HG02588 (cell line): ENCODE results near the gene CAPNS2.

ENCODE experiments used
- ATAC-seq: cut with Tn5 transposase; IDR thresholded peaks from one replicate; pipeline ENCODE4 v1.9.1; 2021; ENCODE audit warnings: mild to moderate bottlenecking, moderate library complexity; ENCODE audit not compliant: unreplicated experiment

CAPNS2 gene

DNA sequence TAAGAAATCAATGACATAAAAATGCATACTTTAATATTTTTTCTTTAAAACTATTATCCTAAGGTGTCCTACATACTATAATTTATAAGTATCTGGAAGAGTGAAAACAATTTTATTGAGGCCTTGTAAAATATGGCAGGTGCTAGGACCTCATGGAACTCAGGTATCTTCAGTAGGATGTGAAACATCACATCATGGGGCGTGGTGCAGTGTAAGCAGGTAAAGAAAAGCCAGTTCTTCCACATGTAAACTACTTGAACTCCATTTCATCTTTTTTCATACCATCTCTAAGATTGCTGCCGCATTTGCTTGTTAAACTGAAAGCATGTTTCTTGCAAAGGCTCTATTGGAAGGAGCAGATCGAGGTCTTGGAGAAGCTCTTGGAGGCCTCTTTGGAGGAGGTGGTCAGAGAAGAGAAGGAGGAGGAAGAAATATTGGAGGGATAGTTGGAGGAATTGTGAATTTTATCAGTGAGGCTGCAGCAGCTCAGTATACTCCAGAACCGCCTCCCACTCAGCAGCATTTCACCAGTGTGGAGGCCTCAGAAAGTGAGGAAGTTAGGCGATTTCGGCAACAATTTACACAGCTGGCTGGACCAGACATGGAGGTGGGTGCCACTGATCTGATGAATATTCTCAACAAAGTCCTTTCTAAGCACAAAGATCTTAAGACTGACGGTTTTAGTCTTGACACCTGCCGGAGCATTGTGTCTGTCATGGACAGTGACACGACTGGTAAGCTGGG is at the start of gene CAPNS2:
TSS of gene CAPNS2 (plus strand) at position 253 of the 744 bp plus-strand sequence. CDS start at position 326, 73 bp downstream.
- no peak for ATAC-seq

DNA sequence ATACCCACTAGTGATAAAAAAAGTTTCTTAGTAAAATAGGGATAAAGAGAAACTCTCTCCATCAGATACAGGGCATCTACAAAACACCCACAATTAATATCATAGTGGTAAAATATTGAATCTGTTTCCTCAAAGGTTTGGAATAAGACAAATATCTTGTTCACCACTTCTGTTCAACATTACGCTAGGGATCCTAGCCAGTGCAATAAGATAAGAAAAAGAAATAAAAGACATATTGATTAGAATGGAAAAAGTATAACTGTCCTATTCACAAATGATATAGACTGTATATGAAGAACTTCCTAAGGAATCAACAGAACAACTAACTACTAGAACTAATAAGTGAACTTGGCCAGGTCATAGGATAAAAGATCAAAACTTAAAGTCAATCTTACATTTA is 44.7 kb upstream of the CAPNS2 start:
- no peak for ATAC-seq

DNA sequence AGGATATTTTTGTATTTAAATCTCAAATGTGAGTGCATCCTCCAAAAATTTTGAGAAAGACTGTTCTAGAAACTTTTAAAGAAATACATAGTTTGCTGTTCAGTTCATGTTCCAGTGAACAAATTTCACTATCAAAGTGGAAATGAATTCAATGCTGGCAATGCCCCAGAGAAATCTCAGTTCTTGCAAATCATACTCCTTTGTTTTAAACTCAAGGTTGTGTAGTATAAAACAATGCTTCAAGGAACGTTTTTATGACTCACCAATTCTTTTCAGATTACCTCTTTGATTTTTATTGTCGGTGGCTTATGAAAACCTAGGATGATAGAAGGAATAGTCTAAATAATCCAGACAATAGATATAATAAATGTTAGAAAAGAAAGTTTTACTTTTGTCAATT is 40.0 kb upstream of the CAPNS2 start:
- ATAC-seq = no peak

DNA sequence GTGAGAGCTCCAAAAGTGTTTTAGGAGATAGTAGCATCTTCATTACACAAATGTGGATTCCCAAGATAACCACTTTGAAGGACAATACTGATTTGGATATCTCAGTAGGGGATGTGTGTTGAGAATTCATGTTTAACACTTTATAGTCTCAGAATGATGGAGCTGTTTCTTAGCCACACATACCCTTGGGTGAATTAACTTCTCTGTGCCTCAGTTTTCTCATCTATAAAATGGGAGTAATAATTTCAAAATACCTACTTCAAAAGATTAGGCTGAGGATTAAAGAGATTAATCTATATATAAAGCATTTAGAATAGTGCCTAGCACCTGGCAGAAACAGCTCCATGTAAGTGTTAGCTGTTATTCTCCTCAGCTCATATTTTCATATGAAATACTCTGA is 38.6 kb upstream of the CAPNS2 start:
- no peak for ATAC-seq

DNA sequence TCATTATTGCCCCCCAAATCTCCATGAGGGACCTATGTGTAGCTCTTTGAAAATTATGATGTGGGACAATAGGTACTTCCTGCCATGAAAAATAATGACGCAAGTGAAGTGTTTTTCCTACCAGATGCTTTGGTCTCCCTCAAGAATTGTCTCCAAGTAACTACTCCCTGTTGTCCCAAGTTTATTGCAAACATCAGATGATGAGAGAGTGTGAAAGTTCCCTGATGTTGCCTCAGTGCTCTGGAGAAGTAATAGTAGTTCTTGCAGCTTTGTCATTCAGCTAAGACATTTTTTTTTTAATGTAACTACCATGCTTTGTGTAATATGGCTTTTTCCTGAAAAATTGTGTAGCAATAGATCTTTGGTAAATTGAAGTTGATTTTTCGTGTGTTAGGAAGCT is 37.5 kb upstream of the CAPNS2 start:
- no peak for ATAC-seq

DNA sequence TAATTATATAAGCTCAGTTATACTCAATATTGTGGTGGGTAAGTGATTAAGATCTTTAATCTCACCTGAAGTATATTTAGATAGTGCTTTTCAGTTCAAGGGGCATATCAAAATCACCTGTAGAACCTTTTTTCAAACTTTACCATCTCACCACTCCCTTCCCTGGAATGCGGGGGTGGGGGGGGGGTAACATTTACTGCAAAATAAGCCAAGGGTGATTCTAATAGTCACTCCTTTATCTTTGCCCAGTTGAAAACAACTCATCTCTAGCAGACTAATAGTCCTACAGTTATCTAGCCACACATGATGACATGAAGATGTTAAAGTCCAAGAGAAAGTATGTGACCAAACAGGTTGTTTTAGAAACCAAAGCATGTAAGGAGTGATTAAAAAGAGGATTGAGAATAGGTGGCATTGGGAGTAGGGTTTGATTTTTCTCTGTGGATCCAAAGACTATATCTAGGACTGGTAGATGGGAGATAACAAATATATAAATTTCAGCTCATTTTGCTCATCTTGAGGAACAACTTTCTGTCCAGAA is 36.1 kb upstream of the CAPNS2 start:
- ATAC-seq = no peak

DNA sequence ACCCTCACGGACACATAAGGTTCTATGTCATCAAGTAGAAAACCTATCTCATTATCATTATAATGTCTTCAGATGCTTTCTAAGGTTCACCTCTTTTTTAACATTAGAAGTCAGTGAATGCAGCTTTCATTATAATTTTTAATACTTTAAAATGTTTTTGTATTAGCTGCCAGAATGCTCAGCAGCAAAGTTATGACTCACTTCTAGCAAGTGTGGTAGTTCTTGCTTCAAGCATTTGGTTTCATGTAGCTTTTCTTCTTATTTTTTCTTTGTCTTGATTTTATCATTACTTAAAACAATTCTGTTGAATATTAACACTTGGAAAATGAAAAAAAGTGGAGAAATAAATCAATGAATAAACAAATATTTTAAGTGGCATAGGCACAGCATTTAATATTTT is 34.3 kb upstream of the CAPNS2 start:
- ATAC-seq = no peak

DNA sequence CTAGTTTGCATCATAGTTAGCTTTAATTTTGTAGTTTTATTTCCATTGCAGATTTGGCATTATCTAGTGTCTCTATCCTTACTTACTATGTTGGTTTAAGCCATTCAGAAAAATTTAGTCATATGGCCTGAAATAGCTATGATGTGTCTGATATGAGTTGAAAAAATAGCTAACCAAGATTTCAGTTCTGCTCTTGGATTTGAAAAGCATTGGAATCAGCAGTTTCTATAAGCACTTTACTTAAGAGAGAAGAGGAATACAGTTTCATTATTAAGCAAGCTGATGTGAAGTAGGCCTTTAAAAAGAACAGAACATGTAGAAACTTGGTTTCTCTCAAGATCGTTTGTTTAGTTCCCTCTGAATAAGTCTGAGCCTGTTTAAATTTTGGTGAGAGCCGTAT is 31.7 kb upstream of the CAPNS2 start:
- no peak for ATAC-seq

DNA sequence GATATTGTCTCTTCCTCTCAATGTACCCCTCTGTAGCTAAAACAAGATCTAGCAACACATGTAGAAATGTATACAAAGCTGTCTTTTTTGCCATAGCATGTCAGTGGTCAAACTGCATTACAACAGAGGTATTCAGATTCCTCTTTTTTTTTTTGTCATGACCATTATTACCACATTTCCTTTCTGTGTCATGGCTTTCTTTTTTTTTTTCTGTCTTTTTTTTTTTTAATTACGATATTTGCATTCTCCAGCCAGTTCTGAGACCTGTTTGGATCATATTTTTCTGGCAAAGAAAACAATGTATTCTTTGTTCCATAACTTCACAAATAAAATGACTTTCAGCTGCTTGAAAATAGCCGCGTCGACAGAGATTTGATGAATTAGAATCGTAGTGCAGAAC is 27.4 kb upstream of the CAPNS2 start:
- no peak for ATAC-seq

DNA sequence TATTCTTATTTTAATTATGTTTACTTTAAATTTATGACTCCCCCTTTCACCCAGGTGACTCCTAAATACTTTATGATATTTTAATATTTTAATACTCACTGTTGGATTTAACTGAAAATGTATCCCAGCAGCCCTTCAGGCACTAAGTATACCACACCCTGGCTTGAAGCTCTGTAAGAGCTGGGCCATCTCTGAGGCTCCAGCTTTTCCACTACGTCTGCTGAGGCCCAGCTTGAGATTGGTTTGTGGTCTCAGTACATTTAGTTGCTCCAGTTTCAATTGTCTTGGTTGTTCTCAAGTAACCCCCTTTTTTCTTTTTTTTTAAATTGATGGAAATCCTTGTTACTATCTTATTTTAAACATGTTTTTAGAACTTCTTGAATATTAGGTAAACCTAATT is 27.0 kb upstream of the CAPNS2 start:
- no peak for ATAC-seq

DNA sequence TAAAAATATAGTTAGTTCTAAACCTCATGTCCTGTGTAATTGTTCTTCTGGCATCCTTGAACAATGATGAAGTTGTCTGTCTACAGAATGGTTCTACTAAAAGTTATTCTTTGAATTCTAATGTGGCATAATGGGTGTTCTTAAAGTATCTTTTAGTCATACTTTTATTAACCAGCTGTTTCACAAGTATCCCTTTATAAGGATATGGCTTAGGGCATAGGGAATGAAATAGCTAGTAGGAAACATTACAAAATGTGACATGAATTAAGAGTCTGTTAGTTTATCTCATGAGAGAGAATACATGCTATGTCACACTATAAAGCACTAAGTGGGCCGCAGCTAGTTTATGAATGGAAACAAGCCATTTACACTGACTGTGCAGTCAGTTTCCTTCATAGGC is 26.3 kb upstream of the CAPNS2 start:
- ATAC-seq = no peak

DNA sequence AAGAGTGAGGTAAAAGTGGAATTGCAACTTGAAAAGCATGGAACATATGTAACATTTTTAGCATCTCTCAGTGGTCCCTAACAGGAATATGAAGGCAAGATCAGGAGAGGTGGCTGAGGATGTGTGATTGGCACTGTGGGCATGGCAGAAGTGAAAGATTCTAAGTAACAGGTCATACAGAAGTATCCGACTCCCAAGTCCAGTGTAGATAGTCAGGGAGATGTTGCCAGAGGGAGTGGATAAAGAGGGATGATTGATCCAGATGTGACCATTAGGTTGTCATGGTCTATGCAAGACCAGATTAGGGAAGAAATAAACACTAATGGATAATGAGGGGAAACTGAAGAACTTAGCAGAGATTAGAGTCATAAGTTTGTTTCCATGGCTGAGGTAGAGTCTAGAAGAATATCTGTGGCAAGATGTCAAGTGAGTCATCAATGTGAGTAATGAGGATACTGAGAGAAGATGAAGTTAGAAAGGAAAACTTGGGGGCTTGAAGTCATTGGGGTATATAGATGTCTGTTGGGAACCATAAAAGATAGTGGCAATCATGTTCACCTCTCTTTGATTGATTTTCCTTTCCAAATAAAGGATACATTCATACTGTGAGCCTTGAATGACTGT is 23.9 kb upstream of the CAPNS2 start:
- no peak for ATAC-seq

DNA sequence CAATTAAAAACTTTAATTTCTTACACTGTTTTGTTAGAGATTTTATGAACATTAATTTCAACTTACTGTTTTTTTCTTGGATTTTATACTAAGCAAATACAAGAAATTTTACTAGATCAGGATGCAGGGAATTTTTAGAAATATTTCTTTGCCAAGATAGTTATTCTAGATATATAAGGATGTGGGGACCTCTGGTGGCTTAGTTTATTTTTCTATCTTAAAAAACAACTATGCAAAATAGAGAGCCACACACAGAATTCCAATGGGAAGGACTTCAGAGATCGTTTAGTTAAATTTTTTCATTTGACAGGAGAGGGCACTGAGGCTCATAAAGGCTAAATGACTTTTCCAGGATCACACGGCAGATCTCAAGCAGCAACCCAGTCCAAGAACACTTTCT is 23.0 kb upstream of the CAPNS2 start:
- ATAC-seq = no peak

DNA sequence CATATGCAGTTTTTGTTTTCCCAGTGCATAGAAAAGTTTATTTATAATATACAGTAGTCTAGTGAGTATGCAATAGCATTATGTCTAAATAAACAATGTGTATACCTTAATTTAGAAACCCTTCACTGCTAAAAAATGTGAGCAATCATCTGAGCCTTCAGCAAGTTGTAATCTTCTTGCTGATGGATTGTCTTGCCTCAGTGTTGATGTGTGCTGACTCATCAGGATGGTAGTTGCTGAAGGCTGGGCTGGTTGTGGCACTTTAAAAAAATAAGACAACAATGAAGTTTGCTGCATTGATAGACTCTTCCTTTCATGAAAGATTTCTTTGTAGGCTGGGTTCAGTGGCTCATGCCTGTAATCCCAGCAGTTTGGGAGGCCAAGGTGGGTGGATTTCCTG is 13.9 kb upstream of the CAPNS2 start:
- ATAC-seq = no peak

DNA sequence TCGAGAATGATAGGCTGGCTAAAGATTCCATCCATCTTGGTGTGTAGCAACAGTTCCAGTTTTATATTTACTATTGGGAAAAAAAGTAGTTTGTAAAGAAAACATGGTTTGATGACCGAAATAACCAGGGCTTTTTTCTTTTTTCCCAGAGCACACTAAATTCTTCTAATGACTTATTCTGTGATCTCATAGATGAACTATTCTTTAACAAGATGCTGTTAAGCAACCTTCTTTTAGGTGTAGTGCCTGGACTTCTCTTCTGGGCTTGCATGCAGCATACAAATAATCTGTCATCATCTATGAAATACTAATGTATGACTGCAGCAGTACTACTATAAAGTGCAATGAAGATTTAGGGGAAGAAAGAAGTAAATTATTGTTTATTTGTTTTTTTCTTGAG is 11.0 kb upstream of the CAPNS2 start:
- no peak for ATAC-seq

DNA sequence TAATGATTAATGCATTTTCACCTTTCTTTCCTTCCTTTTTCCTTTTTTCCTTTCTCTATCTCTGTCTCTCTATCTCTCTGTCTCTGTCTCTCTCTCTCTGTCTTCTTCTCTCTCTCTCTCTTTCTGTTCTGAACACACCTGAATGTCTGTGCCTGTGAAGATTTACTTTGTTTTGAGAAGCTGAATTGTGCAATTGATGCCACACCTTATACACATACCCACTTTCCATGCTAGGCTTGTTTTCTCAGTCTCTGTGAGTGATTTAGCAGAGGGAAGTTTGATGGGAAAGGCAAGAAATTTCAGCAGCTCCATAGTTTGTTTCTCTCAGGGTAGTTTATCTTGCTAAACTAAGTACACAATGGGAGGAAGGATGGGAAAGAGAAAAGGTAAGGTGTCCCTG is 9.3 kb upstream of the CAPNS2 start:
- ATAC-seq = no peak

DNA sequence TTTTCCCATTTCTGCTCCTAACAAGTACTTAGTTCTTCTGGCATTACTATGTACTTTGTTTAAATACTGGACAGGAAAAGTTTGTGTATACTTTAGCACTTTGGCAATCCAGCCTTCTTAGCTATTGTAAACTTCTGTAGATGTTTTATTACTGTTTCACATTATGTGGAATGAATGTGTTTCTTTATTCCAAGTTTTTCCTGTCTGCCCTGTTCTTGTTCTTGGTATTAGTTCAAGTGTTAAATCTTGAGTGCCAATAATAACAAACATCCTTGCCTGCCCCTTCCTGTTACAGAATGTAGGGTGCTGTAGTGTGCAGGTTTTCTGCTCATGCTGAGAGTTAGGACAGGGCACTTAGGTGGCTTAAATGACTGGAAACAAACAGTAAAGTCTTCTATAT is 7.3 kb upstream of the CAPNS2 start:
- ATAC-seq = no peak

DNA sequence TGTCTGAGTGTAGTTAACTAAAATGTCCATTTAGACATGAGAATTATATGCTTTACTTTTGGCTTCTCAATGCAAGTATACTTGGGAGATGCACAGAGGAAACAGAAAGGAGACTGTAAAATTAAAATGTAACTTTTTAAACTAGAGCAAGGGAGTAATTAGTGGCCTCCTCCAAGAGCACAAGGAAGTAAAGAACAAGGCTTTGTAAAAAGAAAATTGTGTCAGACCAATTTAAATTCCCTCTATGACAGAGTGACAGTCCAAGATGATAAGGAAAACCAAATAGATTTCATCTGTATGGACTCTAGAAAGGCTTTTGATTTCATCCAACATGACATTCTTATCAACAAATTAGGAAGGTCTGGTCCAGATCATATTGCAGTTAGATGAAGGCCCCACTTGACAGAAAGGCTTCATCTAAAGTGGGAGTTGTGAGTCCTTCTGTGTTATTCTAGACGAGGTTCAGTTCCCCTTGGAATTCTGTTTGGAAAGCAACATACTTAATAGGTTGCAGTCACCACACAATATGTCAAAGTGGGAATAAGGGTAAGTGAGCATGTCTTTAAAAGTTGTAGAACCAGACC is 6.5 kb upstream of the CAPNS2 start:
- no peak for ATAC-seq

DNA sequence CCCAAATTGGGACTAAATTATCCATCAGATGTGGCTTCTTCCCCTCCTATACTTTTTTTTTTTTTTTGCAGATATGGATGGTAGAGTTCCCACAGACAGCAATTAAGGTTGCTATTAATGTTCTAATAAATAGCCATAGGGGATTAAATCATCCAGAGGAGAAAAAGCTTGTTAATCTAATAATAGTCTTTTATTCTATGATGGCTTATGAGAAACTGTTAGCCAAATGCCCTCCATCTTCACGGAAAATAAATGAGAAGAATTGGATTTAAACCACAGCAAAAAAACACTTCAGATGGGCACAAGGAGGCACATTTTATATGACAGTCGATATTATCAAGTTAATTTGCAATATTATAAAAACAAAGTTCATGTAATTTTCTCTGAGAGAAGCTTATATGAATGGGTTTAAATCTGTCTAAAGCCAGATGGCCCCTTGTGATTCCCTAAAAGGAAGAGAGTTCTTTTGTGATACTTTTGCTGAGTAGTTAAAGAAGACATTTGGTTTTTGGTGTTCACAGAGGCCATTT is 5.1 kb upstream of the CAPNS2 start:
- no peak for ATAC-seq

DNA sequence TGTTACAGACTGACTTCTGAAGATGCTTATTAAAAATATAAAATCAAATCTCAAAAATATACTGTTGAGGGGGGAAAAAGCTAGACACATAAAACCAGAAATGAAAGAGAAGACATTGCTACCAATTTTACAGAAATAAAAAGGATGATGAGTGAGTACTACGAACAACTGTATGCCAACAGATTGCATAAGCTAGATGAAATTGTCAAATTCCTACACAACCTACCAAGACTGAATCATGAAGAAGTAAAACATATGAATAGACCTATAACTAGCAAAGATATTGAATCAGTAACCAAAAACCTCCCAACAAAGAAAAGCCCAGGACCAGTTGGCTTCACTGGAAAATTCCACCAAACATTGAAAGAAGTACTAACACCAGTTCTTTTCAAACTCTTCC is 3.5 kb upstream of the CAPNS2 start:
- ATAC-seq = no peak

DNA sequence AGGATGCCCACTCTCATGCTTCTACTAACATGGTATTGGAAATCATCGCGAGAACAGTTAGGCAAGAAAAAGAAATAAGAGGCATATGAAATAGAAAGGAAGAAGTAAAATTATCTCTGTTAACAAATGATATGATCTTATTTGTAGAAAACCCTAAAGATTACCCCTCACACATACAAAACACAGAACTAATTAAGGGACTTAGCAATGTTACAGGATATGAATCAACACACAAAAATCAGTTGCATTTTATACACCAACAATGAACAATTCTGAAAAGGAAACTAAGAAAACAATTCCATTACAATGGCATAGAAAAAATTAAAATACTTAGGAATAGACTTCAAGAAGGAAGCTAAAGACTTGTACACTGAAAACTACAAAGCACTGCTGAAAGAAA is 2.7 kb upstream of the CAPNS2 start:
- ATAC-seq = no peak

DNA sequence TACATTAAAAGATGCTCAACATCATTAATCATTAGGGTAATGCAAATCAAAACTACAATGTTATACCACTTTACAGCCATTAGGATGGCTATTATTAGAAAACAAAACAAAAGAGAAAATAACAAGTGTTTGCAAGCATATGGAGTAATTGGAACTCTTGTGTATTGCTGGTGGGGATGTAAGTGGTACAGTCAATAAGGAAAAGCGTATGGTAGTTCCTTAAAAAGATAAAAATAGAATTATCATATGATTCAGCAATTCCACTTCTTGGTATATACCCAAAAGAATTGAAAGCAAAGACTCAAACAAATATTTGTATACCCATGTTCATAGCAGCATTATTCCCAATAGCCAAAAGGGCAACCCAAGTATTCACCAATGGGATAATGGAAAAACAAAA is 1.4 kb upstream of the CAPNS2 start:
- no peak for ATAC-seq
